GM12865 (cell line): ENCODE results near the gene TSC22D3.
A peak's percentile ranks its signal among the peaks of the same experiment; 100 is the strongest.

Experiments used
- DNase-seq: peaks from one replicate; pipeline ENCODE4 v3.0.0; 2010; ENCODE audit warnings: low read depth
- H3K4me3 ChIP-seq: 2 replicates; pipeline ENCODE4 v1.5.1; 2011; ENCODE audit warnings: mild to moderate bottlenecking, low read depth, low read length, control low read depth
- TF ChIP-seq, protein P1 (sequence below): IDR thresholded peaks from 2 replicates; pipeline ENCODE4 v1.5.1; 2011; ENCODE audit warnings: low read length, control low read depth, low read depth, inconsistent platforms; ENCODE audit not compliant: insufficient read depth; ENCODE audit errors: missing control alignments

The TSC22D3 gene

GRCh38 chrX:107716816-107717700, 58.5 kb downstream of the TSC22D3 start:
- H3K4me3 ChIP-seq = peak overlapping the region; percentile 78
- DNase-seq = peak; percentile 93
- TF ChIP-seq, protein P1, sequence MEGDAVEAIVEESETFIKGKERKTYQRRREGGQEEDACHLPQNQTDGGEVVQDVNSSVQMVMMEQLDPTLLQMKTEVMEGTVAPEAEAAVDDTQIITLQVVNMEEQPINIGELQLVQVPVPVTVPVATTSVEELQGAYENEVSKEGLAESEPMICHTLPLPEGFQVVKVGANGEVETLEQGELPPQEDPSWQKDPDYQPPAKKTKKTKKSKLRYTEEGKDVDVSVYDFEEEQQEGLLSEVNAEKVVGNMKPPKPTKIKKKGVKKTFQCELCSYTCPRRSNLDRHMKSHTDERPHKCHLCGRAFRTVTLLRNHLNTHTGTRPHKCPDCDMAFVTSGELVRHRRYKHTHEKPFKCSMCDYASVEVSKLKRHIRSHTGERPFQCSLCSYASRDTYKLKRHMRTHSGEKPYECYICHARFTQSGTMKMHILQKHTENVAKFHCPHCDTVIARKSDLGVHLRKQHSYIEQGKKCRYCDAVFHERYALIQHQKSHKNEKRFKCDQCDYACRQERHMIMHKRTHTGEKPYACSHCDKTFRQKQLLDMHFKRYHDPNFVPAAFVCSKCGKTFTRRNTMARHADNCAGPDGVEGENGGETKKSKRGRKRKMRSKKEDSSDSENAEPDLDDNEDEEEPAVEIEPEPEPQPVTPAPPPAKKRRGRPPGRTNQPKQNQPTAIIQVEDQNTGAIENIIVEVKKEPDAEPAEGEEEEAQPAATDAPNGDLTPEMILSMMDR = no peak

GRCh38 chrX:107716118-107716684, 59.4 kb downstream of the TSC22D3 start:
- peak overlapping the region; percentile 78 for H3K4me3 ChIP-seq
- TF ChIP-seq, protein P1 = no peak
- DNase-seq = peak; percentile 45

DNA sequence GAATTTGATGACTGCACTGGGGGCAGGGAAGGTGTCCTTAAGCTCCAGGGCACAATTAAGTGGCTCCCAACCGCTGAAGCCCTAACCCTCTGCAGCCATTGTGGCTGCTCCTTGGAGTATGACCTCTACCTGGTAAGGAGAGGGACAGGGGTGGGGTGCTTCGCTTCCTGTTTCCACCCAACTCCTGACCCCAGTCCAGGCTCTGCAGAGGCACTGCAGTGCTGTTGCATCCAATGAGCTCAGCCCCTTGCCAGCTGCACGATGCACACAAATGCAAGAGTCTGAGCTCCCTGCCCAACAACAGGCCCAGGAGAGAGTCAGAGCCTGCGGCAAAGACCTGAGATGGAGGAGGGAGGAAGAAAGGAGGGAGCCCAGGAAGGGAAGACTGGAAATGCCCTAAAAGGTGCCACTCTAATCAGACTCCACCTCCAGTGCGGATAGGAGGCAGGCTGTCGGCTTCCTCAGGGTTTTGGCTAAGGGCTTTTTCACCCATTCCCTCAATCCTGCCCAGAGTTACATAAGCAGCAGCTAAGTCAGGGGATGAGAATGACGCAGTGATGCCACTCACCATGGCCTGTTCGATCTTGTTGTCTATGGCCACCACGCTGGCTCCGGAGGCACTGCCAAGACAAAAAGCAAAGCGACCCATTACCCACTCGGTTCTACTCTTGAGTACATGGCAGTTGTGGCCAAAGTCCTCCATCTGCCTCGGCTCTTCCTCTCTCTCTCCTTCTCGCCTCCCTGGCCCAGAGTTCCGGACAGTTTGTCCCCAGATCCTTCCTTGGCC, 60.1 kb downstream of the TSC22D3 start:
- TF ChIP-seq, protein P1 = no peak
- no peak for DNase-seq
- H3K4me3 ChIP-seq = peak overlapping the region; percentile 78

- H3K4me3 ChIP-seq = peak overlapping the region; percentile 78; the same call in 1 of the 2 replicates
- no peak for DNase-seq
- TF ChIP-seq, protein P1 = peak; percentile 6
These were observed 61.2 kb downstream of the TSC22D3 start for GRCh38 chrX:107714206-107714891.

DNA sequence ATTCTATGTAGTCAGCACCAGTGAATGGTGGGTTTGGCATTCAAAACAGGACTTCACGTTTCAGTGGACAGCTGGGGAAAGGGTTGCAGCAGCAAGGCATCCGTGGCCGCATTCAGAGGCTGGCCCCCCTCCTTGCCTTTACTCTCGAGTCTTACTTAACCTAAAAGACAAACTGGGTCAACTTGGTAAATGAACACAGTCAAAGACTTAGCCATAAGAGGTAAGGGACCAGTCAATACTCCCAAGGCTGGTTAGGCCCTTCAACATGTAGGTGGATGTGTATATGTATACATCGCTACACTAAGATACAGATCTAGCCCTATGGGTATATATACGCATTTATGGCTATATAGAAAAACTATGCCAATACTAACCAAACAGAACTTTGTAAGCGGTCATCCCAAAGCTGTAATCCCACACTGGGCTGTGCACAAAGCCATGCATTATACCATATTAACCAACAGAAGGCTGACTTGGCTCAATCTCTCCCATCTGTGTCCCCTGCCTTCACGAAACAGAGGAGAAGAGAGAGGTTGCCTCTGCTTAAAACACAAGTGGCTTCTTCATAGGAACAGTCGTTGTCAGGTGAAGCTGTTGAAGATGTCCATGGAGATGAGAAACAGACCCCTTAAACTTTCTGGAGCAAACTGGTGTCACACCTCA, 61.9 kb downstream of the TSC22D3 start:
- DNase-seq = no peak
- no peak overlapping the region for H3K4me3 ChIP-seq
- TF ChIP-seq, protein P1 = no peak

- TF ChIP-seq, protein P1 = no peak
- no peak overlapping the region for H3K4me3 ChIP-seq
- no peak for DNase-seq
These were observed 62.4 kb downstream of the TSC22D3 start for GRCh38 chrX:107713203-107713542.
